ENCODE data around the gene DPP6.

- TF ChIP-seq REST (IDR thresholded peaks at IDR 0.05; ENCODE audit: low read depth) (no peak), RAD21 (IDR thresholded peaks at IDR 0.05; ENCODE audit: low read depth) (no peak), CREB1 (IDR thresholded peaks at IDR 0.05; ENCODE audit: low read depth) (no peak), MAX (IDR thresholded peaks at IDR 0.05) (no peak), TAF1 (IDR thresholded peaks at IDR 0.05; ENCODE audit: low read depth) (no peak), EP300 (IDR thresholded peaks at IDR 0.05; ENCODE audit: borderline replicate concordance) (no peak), EGR1 (IDR thresholded peaks at IDR 0.05) (no peak)
Observed at GRCh38 chr7:154167051-154167450, 114.9 kb downstream of the DPP6 start.

All from Ishikawa (cell line).